Left ventricle myocardium inferior (tissue), 1 donor: ENCODE measurements around the gene XG. TPM values are rescaled to one million over a fixed set of nuclear protein-coding genes. Genes with fewer than 3 reads are reported as not detected.

Experiments
- DNase-seq: peaks from one replicate; pipeline ENCODE4 v3.0.0-alpha.2; 2020
- H3K27ac ChIP-seq: fragments of 200-600 bp; replicated peaks from 2 replicates; pipeline ENCODE4 v1.8.0; 2021
- H3K27me3 ChIP-seq: fragments of 200-600 bp; 2 replicates; pipeline ENCODE4 v1.8.0; 2021; ENCODE audit warnings: low read depth
- H3K36me3 ChIP-seq: fragments of 200-600 bp; 2 replicates; pipeline ENCODE4 v1.8.0; 2021
- H3K4me1 ChIP-seq: fragments of 200-600 bp; 2 replicates; pipeline ENCODE4 v1.8.0; 2021
- H3K4me3 ChIP-seq: fragments of 200-600 bp; 2 replicates; pipeline ENCODE4 v1.8.0; 2021; ENCODE audit warnings: mild to moderate bottlenecking, moderate library complexity
- H3K9me3 ChIP-seq: fragments of 200-600 bp; replicated peaks from 2 replicates; pipeline ENCODE4 v1.8.0; 2021
- intact Hi-C: fragments of 100-400 bp; cut with micrococcal nuclease; formaldehyde crosslinking; loops from one replicate; pipeline ENCODE4 v1.11.0; 2022
- total RNA-seq: library from RNA; stranded (reverse); fragmentation: NEBNext Ultra II Directional; extraction: Animal tissue kit (Norgen Biotek cat#: 25700); gene quantifications from one replicate; pipeline ENCODE4 v1.2.1, GENCODE V29; 2021
- TF ChIP-seq, protein P1 (sequence below): fragments of 200-600 bp; IDR thresholded peaks from 2 replicates; pipeline ENCODE4 v1.8.0; 2021; ENCODE audit warnings: antibody characterized with exemption, mild to moderate bottlenecking, borderline replicate concordance
- donor health status: DM: no; HTN: yes; CAD: no; lungs with severe emphysema.

The XG gene
- total RNA-seq, 1 donor from 2014 or later, result 0.63 TPM

DNA sequence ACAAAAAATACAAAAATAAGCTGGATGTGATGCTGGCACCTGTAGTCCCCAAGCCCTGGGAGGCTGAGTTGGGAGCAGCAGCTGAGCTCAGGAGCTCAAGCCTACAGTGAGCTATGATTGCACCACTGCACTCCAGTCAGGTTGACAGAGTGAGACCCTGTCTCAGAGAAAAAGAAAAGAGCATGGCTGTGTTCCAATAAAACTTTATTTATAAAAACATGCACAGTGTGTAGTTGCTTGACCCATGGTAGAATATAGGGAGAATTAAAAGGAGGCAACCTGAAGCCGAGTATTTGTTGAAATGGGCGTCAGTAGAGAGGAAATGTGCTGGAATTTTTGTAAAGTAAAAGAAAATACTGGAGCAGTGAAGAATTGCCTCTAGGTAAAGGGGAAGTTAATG is 103.9 kb downstream of the XG start:
- no peaks in the 10 kb centered on the region for H3K36me3 ChIP-seq
- intact Hi-C loops, result no loop called here
- H3K4me3 ChIP-seq, result no peak overlapping the region
- no peak overlapping the region for H3K27ac ChIP-seq
- TF ChIP-seq, protein P1, sequence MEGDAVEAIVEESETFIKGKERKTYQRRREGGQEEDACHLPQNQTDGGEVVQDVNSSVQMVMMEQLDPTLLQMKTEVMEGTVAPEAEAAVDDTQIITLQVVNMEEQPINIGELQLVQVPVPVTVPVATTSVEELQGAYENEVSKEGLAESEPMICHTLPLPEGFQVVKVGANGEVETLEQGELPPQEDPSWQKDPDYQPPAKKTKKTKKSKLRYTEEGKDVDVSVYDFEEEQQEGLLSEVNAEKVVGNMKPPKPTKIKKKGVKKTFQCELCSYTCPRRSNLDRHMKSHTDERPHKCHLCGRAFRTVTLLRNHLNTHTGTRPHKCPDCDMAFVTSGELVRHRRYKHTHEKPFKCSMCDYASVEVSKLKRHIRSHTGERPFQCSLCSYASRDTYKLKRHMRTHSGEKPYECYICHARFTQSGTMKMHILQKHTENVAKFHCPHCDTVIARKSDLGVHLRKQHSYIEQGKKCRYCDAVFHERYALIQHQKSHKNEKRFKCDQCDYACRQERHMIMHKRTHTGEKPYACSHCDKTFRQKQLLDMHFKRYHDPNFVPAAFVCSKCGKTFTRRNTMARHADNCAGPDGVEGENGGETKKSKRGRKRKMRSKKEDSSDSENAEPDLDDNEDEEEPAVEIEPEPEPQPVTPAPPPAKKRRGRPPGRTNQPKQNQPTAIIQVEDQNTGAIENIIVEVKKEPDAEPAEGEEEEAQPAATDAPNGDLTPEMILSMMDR, result no peak
- no peaks in the 10 kb centered on the region for H3K9me3 ChIP-seq
- no peaks in the 10 kb centered on the region for H3K27me3 ChIP-seq
- no peak for DNase-seq
- H3K4me1 ChIP-seq, result no peaks in the 10 kb centered on the region

DNA sequence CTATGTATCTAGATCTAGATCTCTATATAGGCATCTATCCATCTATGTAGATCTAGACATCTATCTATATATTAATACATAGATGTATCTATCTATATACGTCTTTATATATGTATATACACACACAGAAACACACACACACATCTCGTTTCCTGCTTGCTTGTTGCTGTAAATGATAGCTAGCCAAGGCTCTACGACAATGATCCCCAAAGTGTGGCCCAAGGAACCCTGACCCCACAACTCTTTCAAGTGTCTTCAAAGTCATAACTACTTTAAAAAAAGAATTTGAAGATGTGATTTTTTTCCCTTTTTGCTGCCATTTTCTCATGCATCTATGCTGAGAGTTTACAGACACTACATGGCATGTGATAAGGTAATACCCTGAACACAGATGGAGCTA is 105.7 kb downstream of the XG start:
- Histone ChIP-seq H3K4me1 (no peaks in the 10 kb centered on the region), H3K27me3 (no peaks in the 10 kb centered on the region), H3K9me3 (no peaks in the 10 kb centered on the region), H3K4me3 (no peak overlapping the region), H3K27ac (no peak overlapping the region), H3K36me3 (no peaks in the 10 kb centered on the region)
- DNase-seq, result no peak
- intact Hi-C loops, result no loop called here
- TF ChIP-seq, protein P1, result no peak

DNA sequence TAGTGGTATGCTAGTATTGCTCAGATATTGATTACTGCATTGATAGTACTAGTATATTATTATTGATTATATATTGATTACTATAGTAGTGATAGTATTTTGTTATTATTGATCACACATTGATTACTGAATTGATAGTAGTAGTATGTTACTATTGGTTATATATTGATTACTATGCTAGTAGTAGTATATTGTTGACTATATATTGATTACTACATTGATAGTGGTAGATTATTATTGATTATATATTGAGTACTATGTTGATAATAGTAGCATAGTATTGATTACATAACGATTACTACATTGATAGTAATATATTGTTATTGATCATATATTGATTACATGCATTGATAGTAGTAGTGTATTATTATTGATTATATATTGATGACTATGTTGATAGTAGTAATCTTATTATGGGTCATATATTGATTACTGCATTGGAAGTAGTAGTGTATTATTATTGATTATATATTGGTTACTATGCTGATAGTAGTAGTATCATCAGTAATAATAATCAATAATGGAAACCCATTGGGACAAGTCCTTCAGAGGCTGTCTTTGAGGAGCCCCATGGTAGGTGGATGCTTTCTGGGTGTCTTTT is 107.5 kb downstream of the XG start:
- no peak for DNase-seq
- intact Hi-C loops, result no loop called here
- Histone ChIP-seq H3K36me3 (no peaks in the 10 kb centered on the region), H3K4me3 (no peak overlapping the region), H3K9me3 (no peaks in the 10 kb centered on the region), H3K27ac (no peak overlapping the region), H3K27me3 (no peaks in the 10 kb centered on the region), H3K4me1 (no peaks in the 10 kb centered on the region)
- TF ChIP-seq, protein P1, result no peak

DNA sequence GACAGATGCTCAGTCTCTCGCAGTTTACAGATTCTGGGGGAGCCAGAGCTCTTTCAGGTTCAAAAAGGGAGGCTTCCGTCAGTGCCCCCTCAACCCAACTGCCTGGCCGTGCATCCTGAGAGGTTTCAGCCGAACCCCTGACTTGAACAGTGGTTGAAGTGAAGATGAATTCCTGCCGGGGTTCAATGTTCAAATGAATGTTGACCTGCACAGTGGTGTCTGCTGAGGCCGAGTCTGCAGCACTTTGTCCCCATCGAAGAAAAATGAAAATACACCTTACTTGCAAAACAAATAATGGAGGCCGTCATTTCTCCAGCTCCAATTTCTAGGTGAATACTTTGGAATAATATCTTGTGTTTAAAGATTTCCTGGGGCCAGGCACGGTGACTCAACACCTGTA is 110.6 kb downstream of the XG start:
- no peaks in the 10 kb centered on the region for H3K36me3 ChIP-seq
- no peak overlapping the region for H3K27ac ChIP-seq
- H3K4me1 ChIP-seq, result no peaks in the 10 kb centered on the region
- no peak for DNase-seq
- H3K4me3 ChIP-seq, result no peak overlapping the region
- intact Hi-C loops, result no loop called here
- TF ChIP-seq, protein P1, result no peak
- H3K9me3 ChIP-seq, result no peaks in the 10 kb centered on the region
- no peaks in the 10 kb centered on the region for H3K27me3 ChIP-seq

DNA sequence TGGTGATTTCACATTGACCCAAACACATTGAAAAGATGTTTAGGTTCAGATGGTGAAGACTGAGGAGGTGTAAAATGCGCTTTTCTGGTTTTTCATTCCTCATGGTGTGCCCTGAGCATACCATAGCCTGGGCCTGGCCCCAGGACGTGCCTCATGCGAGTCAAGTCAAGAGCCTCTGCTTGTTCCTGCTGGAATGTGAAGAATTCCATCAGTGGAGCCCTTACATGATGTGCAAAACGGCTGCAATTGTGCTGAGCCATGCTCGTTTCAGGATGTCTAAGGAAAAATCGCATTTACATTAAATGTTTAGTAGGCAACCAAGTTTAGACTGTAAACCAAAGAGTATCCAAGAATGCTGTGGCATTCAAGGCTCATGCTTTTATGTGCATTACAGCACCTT is 111.8 kb downstream of the XG start:
- no peak for DNase-seq
- no peaks in the 10 kb centered on the region for H3K36me3 ChIP-seq
- no peaks in the 10 kb centered on the region for H3K4me1 ChIP-seq
- intact Hi-C loops, result no loop called here
- H3K4me3 ChIP-seq, result no peak overlapping the region
- no peaks in the 10 kb centered on the region for H3K9me3 ChIP-seq
- H3K27ac ChIP-seq, result no peak overlapping the region
- TF ChIP-seq, protein P1, result no peak
- H3K27me3 ChIP-seq, result no peaks in the 10 kb centered on the region

Other genes with a start within 250 kb of the XG start
- 306 TPM for gene CD99, start 60.7 kb upstream of the XG start, total RNA-seq
- 0.66 TPM for gene GYG2, start 76.9 kb downstream of the XG start, total RNA-seq
- gene ARSD, start 177.3 kb downstream of the XG start, total RNA-seq, result 9.3 TPM